SK-MEL-5 (cell line): ENCODE measurements around the gene CDCA3. TPM values are rescaled to one million over a fixed set of nuclear protein-coding genes. Genes with fewer than 3 reads are reported as not detected.
"Not testable (repeated sequence)": the region's sequence is repeated elsewhere in the genome, so short reads cannot be mapped to it uniquely, and the experiment has no call there.

Experiments
- DNase-seq: peaks from one replicate; pipeline ENCODE4 v3.0.0-alpha.2; 2016; ENCODE audit warnings: low read depth, low spot score
- in situ Hi-C: cut with HindIII; loops from 2 replicates; pipeline ENCODE4 v1.10.0; 2016; ENCODE audit warnings: low sequenced_read_pairs, high pct_unique_total_duplicates, low pct_unique_long_range_greater_than_20kb
- total RNA-seq: library from RNA; depleted of rRNA; stranded (reverse); fragments of >200 nt; shearing (Covaris generic); gene quantifications from 2 replicates; pipeline ENCODE4 v1.2.3, GENCODE V29; 2014

CDCA3 gene
- total RNA-seq, 1 experiment from 2014 or later = 52.3 TPM

DNA sequence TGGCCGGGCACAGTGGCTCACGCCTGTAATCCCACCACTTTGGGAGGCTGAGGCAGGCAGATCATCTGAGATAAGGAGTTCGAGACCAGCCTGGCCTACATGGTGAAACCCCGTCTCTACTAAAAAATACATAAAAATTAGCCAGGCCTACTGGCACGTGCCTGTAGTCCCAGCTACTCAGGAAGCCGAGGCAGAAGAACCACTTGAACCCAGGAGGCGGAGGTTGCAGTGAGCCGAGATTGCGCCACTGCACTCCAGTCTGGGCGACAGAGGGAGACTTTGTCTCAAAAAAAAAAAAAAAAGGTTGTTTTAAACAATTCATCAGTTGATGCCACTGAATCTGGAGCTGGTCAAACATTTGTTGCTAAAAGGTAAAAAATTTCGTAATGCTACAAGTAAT is 28.7 kb upstream of the CDCA3 start:
- DNase-seq, in situ Hi-C loops: not testable (repeated sequence)

DNA sequence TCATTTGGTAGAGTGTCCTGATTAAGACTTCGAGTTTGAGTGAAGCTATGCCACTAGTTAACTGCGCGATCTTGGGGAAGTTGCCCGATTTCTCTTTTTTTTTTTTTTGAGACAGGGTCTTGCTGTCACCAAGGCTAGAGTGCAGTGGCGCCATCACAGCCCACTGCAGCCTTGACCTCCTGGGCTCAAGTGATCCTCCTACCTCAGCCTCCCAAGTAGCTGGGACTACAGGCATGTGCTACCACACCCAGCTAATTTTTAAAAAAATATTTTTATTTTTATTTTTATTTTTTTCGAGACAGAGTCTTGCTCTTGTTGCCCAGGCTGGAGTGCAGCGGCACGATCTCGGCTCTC is 22.9 kb upstream of the CDCA3 start:
- in situ Hi-C loops, DNase-seq: not testable (repeated sequence)

DNA sequence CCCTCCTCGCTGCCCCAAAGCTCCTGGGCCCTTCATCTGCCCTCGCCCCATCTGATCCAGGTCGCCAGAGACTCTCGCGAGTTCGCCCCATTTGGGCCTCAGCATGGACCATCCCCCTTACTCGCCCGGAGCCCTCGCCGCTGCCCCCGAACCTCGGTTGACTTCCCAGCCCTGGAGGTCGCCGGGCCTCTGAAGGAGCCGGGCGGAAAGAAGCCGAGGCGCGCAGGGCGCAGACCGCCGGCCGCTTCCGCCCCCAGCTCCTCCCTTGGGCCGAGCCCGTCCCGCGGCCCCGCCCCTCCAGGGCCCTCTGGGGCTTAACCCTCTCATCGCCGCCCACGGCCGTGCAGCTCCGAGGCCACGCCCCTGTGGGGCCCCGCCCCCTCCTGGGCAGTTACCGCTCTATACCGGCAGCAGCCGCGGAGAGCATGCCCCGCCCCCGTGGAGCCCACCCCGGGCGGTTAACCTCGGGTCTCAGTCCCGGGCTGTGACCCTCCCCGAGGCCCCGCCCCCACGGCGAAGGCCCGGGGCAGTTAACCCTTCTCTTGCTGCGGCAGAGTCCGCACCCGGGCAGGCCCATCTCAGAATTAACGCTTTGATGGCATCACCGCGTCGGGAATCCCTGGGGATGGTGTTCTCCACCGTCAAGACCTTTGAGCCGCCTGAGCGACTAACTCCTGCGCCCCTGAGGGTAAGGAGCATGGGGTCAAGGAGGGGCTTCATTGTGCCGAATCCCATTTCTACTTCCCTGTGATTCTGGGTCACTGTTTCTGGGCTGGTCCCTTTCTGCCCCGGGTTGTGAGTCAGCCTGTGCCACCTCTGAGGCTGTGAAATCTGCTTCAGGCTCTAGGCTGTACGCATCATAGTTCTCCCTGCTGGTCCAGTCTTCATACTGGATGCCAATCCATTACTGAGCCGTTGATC is 22.3 kb upstream of the CDCA3 start, which contains the start of gene SPSB2:
TSS of gene SPSB2 (minus strand) at position 210 of the 921 bp plus-strand sequence. CDS start 402 bp downstream, outside the sequence.
- in situ Hi-C loops = no loop called here
- peak; percentile 94 for DNase-seq

DNA sequence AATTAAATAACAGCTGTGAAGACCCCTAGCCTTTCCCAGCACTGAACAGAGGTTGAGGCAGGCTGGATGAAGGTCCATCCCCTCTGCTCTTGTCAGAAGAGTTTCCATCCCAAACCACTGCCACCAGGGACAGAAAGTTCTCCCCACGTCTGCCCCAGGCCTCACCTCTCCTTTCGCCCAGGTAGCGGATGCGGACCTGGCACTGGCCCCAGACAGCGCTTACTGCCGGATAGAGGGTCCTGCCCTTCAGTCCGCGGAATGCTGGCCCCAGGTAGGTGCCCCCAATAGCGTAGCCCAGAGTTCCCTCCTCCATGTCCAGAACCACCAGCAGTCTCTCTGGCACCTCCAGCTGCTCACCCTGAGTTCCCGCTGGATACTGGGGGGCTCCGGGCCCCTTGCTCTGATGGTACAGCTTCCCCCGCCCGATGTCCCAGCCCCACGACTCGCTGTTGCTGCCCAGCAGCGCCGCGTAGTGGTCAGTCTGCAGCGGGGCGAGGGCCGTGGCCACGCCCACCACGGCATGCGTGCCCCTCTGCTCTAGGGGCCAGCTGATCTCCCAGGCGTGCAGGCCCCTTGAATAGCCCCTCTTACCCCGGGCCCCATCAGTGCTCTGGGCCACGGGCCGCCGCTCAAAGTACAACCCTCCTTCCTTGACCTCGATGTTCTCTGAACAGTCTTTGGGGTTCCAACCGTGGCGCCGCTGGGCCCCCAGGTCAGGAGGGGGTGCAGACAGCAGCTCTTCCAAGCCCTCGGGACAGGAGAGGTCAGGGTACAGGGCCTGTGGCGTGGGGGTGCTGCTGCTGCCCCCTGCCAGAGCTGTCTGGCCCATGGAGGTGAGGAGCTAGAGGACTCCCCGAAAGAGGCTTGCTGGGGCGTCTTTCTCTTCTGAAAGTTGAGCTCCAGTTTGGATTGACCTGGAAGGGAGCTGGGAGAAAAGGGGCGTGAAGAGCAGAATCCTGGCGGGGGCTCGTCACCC is 21.3 kb upstream of the CDCA3 start:
- peak; percentile 77 for DNase-seq
- in situ Hi-C loops = no loop called here

DNA sequence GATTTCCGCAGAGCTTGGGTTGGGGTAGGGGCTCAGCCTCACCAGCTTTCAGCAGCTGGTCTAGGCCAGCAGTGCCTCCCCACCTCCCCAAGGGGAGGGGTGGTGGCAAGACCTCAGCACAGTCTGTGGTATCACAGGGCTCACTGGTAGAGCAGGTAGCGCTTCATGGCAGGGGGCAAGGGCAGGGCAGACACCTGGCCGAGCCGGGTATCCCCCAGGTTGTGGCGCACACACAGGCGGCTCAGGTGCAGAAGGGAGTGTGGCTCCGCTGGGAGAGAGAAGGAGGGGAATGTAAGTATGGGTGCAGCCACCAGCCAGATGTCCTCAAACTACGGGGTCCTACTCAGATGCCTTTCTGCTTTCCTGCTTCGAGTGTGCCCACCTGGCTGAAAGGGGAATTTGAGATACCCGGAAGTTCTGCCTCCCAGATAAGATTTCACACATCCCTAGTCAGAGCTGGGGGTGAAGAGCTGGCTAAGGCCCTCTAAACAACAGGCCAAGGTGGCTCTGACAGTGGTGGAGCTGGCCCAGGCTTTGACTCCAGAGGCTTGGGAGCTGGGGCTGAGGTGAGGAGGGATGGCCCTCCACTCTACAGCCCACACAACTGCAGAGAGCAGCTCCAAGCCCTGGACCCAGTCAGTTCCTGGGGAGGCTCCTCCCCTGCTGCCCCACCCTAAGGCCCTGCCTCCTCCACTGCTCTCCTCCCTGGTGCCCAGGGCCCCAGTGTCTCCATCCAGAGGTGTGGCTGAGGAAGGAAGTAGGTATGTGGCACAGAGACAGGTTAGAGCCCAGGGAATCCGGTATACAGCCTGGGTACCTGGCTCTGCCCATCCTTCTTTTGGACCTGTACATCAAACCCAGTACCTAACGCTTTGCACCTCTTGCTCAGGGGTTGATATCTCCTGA is 20.2 kb upstream of the CDCA3 start:
- DNase-seq = peak; percentile 62
- in situ Hi-C loops = no loop called here

DNA sequence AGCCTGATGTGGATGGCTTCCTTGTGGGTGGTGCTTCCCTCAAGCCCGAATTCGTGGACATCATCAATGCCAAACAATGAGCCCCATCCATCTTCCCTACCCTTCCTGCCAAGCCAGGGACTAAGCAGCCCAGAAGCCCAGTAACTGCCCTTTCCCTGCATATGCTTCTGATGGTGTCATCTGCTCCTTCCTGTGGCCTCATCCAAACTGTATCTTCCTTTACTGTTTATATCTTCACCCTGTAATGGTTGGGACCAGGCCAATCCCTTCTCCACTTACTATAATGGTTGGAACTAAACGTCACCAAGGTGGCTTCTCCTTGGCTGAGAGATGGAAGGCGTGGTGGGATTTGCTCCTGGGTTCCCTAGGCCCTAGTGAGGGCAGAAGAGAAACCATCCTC is 19.2 kb upstream of the CDCA3 start:
- in situ Hi-C loops, DNase-seq: not testable (repeated sequence)

DNA sequence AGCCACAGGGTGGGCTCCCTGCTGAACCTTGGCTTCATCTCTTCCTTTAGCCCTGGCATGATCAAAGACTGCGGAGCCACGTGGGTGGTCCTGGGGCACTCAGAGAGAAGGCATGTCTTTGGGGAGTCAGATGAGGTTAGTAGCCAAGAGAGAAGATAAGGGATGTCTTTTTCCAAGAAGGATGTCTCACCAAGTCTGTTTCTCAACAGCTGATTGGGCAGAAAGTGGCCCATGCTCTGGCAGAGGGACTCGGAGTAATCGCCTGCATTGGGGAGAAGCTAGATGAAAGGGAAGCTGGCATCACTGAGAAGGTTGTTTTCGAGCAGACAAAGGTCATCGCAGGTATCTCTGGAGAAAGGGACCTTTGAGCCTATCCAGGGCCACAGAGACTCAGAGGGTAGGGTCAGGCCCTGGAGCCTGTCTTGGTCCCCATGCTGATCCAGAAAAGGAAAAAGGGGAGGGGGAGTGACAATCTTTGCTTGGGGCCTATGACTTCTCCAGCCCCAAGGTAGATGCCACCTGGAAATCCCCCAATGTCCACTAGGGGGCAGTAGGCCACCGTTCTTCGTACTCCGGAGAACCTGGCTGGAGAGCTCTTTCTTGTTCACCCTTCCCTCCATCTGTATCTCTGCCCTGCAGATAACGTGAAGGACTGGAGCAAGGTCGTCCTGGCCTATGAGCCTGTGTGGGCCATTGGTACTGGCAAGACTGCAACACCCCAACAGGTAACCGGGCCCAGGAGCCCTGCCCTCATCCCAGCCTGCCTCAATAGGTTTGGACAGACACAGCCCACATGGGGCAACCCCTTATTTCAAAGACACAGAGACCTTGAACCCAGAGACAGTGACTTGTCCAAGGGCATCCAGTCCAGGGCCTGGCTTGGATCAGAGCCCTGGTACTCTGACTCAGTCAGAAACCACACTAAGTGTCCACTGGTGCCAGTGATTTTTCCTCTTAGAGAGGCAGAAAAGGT is 18.2 kb upstream of the CDCA3 start:
- peak; percentile 82 for DNase-seq
- in situ Hi-C loops = no loop called here

DNA sequence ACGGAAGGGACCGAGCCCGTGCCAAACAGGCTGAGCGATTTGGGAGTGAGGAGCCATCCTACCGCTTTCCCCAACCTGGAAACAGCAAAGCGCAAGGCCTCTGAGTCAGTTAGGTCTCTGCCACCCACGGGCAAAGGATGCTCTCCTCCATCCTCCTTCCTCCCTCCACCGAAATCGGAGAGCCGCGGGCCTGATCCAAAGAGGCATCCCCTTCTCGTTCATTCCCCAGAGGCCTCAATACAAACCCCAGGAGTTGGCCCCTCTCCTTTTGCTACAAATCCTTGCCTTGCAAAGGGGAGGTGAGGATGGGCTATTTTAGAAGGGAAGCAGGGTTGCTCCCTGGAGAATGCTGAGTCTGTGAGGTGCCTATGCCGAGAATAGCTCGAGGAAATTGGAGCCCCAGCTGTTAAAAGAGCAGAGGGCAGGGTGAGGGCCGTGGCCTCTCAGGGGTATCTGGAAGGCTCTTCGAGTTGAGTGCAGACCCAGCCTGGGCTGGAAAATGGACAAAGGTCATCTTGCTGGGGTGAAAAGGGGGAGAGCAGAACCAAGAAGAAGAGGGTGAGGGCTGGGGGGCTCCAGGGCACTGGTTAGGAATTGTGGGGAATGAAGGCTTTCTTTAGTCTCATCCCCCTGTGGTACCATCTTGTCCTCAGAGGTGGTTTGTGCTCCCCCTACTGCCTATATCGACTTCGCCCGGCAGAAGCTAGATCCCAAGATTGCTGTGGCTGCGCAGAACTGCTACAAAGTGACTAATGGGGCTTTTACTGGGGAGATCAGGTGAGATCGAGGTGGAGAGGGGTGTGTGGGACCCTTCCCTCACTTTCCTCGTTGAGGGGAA is 17.3 kb upstream of the CDCA3 start:
- in situ Hi-C loops = no loop called here
- no peak for DNase-seq

DNA sequence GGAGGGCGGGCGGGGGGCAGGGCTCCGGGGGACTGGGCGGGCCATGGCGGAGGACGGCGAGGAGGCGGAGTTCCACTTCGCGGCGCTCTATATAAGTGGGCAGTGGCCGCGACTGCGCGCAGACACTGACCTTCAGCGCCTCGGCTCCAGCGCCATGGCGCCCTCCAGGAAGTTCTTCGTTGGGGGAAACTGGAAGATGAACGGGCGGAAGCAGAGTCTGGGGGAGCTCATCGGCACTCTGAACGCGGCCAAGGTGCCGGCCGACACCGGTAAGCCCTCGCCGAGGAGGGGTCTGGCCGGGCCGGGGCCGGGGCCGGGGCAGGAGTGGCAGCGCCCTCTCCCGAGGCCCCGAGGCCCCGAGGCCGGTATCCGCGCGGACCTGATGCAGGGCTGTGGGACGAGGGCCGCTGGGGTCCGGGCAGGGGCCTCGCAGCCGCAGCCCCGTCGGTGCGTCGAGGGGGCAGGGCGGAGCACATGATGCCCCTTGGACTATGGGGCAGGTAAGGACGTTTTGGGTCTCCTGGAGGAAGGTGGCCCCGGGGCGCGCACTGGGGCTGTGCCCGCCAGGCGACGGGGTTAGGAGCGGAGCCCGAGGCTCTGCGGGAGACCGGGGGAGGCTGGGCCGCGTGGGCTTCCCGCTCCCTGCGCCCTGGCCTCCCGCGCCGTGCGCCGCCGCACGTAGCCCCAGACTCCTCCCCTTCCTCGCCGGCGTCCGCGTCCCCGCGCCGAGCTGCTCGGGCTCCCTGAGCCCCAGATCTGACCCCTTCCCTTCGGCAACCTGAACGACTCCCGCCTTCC is 16.5 kb upstream of the CDCA3 start, which contains the start of gene TPI1:
TSS of gene TPI1 (plus strand) at position 119 of the 798 bp plus-strand sequence. CDS start at position 155, 36 bp downstream.
- in situ Hi-C loops = no loop called here
- peak; percentile 77 for DNase-seq

DNA sequence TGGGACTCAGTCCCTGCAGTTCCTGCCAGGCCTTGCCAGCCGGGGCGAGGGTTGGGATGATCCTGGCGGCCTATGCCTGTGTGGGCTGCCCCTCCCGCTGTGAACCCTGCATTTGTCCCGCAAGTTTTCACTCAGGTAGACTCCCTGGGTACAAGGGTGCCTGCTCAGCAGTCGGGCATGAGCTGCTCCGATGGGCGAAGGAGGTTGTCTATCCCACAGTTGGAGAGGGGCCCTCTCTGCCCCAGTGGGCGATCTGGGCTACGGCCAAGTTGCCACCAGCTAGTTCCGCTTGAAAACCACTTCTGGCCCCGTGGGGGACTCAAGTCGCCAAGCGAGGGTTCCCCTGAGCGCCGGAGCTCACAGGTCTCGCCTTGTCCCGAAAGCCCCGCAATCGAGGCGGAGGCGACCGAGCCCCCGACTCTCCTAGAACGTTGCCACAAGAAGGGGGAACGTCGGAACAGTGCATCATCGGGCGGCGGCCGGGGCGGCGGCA is 15.9 kb upstream of the CDCA3 start:
- in situ Hi-C loops = no loop called here

DNA sequence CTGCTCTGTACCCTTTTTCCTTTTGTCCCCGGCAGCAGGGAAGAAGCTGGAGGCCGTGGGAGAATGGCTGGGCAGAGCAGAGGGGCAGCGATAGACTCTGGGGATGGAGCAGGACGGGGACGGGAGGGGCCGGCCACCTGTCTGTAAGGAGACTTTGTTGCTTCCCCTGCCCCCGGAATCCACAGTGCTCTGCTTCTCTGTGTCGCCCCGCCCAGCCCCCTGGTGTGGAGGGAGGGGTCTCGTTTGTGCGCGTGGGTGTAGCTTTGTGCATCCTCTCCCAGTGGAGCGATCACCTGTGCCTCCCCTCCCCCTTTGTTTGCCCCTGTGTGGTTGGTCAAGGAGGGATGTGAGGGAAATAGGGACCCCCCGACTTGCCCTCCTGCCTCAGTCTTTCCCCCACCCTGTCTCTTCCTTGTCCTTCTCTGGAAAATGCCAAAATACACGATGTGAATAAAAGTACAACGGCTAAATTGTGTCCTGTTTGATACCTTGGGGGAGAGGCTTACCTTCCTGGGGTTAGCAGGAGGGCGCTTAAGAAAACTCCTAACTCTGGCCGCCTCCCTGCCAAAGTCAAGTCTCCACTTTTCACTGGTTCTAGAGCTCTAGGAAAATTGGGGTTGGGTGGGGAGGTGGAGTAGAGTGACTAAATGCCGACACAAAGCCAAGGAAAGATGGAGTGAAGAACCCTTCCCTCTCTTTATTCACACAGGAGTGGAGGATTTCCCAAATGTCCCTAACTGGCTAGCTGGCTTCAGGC is 15.3 kb upstream of the CDCA3 start:
- DNase-seq = no peak
- in situ Hi-C loops = no loop called here

More for the DNA sequence above, 15.9 kb upstream of the CDCA3 start:
- DNase-seq = no peak

DNA sequence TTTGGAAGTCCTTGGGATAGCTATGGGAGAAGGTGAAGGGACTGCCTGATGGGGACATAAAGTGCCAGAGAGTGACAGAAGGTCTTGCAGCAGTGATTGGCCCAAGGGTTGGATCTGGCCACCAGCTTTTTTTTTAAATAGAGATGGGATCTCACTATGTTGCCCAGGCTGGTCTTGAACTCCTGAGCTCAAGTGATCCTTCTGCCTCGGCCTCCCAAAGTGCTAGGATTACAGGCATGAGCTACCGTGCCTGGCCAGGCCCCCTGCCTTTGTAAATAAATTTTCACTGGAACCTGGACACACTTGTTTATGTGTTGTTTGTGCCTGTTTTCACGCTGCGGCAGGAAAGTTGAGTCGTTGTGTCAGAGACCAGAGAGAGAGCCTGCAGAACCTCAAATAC is 14.2 kb upstream of the CDCA3 start:
- in situ Hi-C loops, DNase-seq: not testable (repeated sequence)

DNA sequence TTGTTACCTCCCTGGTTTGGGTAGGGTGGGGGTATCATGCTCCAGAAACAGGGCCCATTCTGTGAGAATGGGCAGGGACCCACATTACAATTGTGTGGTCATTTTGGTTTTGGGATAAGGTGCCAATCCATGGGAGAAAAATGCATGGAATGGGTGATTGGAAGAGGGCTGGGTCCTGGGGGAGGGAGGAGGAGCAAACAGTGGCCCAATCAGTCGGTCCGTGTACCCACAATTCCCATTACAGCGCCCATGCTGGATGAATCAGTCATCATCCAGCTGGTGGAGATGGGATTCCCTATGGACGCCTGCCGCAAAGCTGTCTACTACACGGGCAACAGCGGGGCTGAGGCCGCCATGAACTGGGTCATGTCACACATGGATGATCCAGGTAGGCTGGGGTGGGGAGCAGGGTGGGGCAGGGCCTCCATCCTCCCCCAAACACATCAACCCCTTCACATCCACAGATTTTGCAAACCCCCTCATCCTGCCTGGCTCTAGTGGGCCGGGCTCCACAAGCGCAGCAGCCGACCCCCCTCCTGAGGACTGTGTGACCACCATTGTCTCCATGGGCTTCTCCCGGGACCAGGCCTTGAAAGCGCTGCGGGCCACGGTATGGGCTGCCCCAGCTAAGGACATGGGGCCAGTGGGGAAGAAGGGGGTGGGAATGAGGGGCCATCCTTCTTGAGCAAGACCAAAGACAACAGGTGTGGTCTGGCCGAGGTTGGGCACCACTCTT is 12.7 kb upstream of the CDCA3 start:
- in situ Hi-C loops = no loop called here
- DNase-seq = no peak
